GM19035 (cell line): ENCODE measurements around the gene MRPL21.

Experiments
- ATAC-seq: cut with Tn5 transposase; IDR thresholded peaks from one replicate; pipeline ENCODE4 v1.9.1; 2021; ENCODE audit not compliant: unreplicated experiment

Gene MRPL21

DNA sequence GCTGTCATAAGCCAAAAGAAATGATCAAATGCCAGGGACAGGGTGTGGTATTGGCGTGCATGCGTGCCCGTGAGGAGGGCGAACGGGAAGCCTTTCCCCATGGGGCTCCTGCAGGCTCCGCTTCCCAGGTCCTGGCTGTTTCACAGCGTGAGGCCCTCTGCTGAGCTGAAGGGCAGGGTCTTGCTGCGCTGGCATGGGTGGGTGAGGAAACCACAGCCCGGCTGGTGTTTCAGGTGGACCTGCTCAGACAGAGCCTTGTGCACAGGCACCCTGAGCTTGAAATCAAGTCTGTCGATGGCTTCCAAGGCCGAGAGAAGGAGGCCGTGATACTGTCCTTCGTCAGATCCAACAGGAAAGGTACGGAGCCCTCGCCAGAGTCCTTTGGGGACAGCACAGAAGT, 31.4 kb upstream of the MRPL21 start:
- no peak for ATAC-seq

DNA sequence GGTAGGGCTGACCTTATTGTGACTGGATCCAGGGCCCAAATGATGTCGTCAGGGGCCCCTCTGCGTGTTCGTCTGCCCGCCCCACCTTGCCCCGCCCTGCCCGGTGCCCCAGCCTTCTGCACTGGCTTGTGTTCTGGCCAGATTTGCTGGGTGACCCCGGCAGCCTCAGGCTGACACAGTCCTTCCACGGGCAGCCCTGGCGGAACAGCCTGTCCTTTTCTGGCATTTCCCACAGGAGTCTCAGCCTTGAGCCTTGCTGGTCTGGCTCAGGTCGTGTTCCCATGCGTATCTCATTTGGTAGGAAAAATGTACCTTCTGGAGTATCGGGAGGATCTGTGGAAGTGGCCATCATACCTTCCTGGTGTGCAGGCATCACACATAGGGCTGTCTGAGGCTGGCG, 31.0 kb upstream of the MRPL21 start:
- ATAC-seq = no peak

DNA sequence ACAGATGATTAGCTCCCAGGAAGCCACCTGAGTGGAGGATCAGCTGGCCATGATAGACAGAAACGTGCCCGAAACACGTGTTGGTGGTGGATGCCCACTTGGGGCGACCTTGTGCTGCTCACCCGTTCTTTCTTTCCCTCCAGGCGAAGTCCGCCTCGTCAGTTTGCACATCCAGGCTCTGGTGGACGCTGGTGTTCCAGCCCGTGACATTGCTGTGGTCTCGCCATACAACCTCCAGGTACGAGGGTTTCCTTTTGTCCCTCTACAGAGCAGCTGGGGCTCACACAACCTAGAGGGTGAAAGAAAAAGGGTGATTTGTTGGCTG, 30.7 kb upstream of the MRPL21 start:
- ATAC-seq = no peak

DNA sequence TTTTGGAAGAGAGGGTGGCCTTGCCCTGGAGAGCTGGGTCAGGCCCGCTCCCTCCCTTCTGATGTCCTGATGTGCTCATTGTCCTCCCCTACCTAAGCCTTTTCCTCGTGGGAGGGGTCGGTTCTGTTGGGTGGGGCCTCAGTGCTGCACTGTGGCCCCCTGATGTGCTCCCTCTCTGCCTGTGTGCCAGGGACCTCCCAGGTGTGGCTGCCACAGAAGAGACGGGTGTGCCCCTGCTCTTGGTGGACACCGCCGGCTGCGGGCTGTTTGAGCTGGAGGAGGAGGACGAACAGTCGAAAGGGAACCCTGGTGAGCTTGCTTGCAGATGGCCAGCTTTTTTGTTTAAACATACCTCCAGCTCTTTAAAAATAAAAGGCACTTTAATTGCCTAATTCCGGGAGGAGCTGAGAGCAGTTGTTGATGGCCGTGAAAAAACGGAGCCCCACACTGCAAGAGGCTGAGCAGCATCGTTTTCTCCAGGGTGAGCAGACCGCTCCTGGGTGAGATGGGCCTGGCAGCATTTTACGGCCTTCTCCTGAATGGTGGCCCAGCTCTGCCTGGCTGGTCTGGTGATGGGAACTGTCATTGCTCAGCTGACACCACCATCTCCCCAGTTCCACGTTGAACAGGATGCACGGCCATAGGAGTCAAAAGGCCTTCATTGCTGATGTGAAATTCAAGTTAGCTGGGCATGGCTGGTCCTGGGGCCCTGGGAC, 30.1 kb upstream of the MRPL21 start:
- ATAC-seq = no peak

DNA sequence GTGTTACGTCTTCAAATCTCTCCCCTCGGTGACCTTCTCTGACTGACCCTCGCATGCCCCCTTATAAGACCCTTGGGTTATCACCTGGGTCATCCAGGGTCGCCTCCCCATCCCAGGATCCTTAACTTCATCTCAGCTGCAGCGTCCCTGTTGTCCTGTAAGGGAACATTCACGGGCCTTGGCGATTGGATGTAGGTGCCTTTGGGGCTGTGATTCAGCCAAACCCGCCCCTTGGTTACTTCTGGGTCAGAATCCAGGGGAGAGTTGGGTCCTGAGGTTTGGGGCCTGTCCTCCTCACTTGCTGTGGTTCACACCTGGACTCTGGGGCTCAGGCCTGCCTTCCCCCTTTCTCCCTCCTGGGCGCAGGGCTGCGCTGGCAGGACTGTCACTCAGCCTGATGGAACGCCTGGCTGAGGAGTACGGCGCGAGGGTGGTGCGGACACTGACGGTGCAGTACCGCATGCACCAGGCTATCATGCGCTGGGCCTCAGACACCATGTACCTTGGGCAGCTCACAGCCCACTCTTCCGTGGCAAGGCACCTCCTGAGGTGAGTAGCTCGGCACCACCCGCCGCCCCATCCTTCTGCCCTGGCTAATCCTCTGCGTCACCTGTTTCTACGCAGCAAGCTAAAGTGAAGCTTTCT, 29.4 kb upstream of the MRPL21 start:
- no peak for ATAC-seq

DNA sequence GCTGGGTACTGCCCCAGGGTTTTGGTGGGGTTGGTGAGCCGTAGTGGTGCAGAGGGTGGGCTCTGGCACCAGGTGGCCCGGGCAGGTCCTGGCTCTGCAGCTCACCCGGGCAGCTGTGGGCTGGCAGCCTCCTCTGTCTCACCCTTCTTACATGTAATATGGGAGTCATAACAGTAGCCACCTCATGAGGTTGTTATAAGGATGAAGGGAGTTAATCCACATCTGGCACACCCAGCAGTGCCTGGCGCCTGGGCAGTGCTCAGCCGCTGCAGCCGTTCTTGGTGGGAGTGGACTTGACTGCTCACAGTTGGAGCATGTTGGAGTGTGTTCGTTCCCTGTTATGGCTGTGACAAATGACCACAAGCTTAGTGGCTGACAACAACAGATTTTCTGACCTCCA, 28.7 kb upstream of the MRPL21 start:
- ATAC-seq = no peak

DNA sequence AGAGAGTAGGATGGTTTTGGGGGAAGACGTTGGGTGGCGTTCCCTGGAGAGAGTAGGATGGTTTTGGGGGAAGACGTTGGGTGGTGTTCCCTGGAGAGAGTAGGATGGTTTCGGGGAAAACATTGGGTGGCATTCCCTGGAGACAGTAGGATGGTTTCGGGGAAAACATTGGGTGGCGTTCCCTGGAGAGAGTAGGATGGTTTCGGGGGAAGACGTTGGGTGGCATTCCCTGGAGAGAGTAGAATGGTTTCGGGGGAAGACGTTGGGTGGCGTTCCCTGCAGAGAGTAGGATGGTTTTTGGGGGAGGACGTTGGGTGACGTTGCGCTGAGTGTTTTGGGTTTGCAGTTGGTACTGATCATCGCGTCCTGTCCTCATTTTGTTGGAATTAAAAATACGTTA, 28.3 kb upstream of the MRPL21 start:
- ATAC-seq = no peak

DNA sequence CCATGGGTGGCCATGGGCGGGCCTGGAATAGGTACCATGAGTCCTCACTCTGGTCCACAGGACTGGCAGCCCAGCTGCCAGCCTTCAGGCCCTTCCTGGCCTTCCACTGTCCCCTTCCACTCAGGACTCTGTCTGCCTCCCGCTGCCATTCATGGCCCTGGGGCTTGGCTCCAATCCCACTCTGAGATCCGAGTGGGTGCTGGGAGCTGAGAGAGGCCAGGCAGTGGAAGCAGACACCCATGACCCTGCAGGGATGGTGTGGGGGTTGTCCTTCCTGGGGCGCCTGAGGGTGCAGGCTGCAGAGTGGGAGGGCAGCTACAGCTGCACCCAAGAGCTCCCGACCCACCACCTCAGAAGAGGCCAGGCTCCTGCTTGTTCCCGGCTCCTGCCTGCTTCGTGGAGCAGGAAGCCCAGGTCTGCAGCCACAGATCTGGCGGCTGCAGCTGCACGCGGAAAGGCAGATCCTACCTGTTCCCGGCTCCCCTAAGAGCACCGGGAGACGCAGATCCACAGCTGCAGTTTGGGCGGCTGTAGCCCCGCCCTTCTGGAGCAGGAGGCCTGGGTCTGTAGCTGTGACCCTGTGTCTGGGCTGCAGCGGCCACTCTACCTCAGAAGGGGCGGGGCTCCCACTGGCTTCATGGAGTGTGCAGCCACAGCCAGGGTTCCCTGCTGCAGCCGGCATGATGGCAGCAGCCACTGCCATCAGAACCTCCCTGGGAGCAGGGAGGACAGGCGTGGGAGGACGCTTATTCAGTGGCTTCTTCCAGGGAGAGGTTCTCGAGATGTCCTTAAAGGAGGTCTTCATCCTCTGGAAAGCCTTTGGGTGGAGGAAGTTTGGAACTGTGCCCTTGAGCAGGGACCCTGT, 27.6 kb upstream of the MRPL21 start:
- ATAC-seq = no peak

DNA sequence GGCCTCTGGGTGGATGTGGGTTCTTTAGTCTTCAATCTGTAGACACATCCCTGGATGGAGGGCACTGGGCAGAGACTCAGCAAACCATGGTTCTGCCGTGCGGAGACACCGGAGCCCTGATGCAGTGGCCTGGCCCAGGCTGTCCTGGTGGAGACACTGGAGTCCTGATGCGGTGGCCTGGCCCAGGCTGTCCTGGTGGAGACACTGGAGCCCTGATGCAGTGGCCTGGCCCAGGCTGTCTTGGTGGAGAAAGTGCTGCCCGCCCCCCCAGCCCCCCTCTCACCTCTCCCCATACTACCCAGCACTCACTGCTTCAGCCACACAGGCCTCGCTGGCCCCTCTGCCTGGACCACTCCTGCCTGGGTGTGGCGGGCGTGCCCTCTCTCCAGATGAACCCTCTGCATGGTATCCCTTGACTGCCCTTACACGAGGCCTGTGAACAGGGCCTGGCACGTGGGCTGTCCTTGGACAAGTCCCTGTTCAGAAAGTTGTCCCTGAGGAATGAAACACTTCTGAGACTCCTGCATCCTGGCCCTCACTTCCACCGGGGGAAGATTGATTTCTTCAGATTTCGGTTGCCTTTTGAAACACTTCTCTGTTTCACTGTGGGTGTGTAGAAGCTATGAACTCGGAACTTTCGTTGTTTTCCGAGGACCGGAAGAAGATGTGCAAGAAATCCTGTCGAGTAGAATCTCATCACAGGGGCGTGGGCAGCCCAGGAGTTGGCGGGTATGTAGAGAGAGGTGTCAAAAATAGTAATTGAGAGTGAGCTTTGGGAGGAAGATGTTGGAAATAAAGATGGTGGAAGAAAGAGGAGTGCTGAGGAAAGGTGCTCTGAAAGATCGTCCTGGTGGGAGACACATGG, 26.3 kb upstream of the MRPL21 start:
- ATAC-seq = no peak

DNA sequence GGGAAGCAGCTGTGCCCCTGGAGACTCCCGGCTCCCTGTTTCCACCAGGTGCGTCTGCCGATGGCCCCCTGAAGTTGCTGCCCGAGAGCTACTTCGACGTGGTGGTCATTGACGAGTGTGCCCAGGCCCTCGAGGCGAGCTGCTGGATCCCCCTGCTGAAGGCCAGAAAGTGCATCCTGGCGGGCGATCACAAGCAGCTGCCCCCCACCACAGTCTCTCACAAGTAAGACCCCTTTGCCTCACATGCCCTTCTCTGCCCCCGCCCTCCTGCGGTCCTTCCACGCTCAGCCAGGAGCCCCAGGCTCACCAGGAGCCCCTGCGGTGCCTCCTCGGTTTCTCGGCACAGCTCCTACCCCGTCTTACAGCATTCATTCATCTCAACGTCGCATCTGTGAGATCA, 25.5 kb upstream of the MRPL21 start:
- ATAC-seq = no peak

DNA sequence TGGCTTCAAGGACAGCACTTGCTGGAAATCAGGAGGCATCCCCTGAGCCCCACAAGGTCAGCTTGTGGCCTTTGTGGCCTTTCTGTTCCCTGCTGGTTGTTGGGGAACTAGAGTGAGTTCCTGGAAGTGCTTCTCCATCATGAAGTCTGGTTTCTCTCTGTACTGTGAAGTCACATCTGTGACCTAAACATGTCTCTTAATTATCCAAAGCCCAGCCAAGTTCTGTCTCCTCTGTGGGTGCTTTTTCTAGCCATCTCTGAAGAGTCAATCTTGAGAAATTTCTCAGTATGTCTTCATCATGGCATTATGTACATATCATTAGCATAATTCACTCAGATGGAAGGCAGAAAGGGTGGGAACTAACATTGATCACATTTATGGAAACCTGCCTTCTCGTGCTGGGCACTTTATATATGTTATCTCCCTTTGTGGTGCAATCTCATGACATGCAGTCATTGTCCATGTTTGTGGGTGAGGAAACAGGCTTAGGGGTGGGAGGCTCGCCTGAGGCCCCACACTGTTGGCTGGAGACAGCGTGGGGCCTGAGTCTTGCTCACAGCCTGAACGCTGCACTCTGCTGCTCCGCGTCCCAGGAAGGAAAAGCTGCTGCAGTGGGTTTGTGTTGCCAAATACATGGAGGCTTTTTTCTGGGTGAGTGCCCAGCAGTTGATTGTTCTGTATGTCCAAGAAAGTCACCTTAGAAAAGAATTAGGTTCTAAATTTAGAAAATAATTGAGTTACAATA, 24.7 kb upstream of the MRPL21 start:
- no peak for ATAC-seq

DNA sequence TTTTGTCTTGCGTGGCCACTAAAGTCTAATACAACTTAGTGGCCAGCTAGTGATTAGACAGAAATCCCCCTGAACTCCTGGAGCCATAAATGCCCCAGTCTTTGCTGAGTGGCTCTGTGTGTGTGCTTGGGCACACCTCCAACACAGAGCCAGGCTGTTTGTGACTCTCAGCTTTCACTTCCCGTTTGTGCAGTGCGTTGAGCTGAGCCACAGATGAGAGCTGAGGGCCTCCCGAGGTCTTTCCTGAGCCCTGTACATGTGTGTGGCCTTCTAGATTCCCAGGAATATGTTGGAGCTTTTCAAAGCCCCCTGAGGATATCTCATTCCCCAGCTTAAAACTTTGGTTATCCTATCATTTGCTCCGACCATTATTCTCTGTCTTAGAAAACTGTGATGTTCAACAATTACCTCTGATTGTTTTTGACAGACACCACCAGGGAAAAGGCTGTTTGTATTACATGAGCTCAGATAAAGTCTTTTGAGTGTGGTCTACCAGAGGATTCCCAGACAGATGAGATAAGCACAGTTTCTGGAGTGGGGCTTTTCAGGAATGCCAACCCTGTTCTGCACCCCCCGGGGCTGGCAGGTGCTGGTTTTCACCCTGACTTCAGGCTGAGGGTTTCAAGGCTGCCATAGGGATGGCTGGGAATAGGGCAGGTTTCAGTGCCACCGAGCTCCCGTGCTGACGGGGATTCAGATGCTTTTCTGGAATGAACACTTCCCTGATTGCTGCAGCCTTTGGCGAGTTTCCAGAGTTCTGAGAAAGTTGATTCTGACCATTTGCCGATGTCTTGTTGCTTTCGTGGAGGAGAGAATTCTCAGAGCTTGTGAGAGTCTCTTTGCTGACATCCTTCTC, 23.9 kb upstream of the MRPL21 start:
- ATAC-seq = no peak

DNA sequence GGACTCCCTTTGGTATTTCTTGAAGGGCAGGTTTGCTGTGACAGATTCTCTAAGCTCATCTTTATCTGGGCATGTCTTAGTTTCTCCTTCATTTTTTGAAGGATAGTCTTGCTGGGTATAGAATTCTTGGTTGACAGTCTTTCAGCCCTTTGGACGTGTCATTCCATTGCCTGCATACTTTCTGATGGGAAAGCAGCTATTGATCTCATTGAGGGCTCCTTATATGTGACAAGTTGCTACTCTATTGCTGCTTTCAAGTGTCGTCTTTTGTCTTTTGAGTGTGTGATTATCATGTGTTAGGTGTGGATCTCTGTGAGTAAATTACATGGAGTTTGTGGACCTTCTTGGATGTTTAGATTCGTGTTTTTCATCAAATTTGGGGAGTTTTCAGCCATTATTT, 22.0 kb upstream of the MRPL21 start:
- ATAC-seq = no peak

DNA sequence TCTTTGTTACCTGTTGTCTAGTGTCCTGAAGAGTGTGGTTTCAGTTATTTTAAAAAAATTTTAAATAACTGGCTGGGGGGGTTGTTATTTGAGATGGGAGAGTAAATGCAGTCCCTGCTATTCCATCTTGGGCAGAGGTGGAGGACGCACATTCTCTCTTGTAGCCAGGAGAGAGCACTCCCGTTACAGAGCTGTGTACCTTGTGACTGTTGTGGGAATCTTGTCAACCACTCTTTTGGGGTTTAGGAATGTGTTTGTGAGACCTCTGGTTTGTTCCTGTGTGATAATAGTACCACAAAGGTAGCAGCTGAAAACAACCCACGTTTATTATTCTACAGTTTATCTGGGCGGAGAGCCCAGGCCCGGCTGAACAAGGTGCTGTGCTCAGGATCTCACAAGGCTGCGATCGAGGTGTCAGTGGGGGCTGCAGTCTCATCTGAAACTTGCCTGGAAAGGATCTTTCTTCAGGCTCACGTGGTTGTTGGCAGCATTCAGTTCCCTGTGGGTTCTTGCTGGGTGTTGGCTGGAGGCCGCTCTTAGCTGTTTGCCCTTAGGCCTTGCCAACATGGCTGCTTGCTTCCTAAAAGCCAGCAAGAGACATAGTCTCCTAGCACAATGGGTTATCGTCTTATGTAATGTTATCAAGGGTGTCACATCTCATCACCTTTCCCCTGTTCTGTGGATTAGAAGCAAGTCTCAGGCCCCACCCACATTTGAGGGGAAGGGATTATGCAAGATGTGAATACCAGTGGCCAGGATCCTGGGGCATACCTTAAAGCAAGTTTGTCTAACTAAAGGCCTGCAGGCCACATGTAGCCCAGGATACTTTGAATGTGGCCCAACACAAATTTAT, 20.7 kb upstream of the MRPL21 start:
- ATAC-seq = no peak

DNA sequence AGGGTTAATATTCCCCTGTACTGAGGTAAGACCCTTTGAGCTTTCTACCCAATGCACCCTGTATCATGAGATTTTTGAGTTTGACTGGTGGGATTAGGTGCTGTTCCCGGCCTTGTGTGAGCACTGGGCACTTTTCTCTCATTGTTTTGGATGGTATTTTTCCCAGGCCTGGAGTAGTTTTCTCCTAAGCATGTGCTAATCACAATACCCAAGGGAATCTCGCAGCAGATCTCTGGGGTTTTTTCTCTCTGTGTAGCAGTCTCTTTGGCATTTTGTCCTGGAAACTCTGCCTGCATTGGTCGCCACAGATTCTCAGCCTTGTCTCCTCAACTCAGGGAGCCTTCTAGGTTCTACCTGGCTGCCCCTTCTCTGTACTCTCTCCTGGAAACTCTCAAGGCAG, 20.0 kb upstream of the MRPL21 start:
- no peak for ATAC-seq

DNA sequence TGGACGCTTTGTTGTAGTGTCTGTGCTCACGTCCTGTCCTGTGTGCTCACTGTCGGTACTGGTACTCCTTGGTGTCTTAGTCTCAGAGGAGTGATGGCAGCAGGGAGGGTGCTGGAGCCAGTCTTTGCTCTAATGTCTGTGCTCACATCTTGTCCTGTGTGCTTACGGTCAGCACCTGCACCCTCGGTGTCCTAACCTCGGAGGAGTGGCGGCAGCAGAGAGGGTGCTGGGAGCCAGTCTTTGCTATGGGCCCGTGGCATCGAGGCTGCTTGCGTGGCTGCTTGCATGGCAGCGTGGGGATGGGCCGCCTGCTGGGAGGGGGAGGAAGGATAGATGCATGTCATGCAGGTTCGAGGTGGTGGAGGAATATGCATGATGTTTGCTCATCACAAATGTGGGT, 12.8 kb upstream of the MRPL21 start:
- no peak for ATAC-seq

DNA sequence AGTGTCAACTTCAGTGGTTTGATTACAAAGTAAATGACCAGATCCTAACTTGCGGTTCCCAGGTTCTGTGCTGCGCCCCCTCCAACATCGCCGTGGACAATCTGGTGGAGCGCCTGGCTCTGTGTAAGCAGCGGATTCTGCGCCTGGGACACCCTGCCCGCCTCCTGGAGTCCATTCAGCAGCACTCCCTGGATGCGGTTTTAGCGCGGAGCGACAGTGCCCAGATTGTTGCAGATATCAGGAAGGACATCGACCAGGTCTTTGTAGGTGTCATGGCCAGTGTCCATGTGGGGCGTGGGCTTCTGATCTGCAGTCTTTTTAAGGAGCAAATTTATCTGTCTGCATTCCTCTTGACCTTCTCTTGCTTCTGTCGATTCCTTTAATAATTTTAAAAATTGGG, 11.1 kb upstream of the MRPL21 start:
- no peak for ATAC-seq

DNA sequence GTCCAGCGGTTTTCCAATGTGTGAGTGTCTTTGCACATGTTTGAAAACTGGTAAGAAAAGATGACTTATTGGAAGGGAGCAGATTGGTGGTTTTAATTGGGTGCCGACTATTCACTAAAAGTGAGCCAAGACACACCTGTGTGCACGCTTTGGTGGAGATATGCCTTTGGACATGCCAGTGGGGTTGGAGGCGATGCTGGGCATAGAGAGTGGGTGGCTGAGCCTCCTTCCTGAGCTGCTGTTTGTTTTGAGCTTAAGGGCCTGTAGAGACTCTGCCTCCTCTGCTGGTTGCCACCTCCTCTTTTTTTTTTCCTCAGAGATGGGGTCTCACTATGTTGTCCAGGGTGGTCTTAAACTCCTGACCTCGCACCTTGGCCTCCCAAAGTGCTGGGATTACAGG, 9.6 kb upstream of the MRPL21 start:
- no peak for ATAC-seq

DNA sequence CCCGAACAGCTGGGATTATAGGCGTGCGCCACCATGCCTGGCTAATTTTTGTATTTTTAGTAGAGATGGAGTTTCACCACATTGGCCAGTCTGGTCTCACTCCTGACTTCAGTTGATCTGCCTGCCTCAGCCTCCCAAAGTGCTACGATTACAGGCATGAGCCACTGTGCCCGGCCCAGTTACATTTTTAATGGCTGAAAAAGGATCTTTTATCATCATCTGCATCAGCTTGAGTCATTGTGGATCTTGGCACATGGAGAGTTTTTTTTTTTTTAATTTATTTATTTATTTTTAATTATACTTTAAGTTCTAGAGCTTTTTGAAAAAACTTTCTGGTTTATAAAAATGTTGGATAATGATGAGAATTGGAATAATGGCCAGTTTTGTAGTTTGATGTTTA, 8.6 kb upstream of the MRPL21 start:
- no peak for ATAC-seq
